ENCODE results near the gene FXYD2. TPM values are rescaled to one million over a fixed set of nuclear protein-coding genes. Genes with fewer than 3 reads are reported as not detected.

The FXYD2 gene
- total RNA-seq, 1 experiment from 2014 or later: not detected

DNA sequence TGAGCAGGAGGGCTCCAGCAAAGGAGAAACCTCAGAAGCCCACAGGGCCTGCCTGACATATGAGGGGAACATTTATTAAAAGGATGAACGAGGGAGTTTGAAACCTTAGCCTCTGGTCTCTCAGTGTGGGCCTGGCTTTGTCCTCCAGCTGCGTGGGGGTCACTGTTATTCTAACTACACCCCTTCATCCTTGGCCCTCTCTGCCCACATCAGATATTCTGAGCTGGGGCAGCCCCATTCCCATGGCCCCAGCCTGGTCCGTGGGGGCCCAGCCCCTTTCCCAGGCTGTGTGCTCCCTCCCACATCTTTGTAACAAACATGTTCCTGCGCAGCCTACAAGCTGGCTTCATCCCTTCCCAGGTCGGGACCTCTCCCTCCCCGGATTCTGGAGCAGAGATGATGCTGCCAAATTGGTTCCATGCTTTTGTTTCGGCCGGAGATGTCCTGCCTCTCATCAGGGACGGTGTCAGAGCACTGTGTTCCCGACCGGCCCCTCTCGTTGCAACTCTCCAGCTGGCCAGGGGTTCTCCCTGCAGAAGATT, 47.9 kb upstream of the FXYD2 start:
- CTCF ChIA-PET: no interaction called here
- POLR2A ChIA-PET (ENCODE audit: unreplicated experiment): no interaction called here
- no peak overlapping the region for H3K27ac ChIP-seq
- no peak overlapping the region for H3K4me2 ChIP-seq
- no peaks in the 10 kb centered on the region for H3K9me3 ChIP-seq (ENCODE audit: insufficient read depth, low read depth)
- no peaks in the 10 kb centered on the region for H3K79me2 ChIP-seq (ENCODE audit: low read depth)
- no peak for DNase-seq
- no peaks in the 10 kb centered on the region for H3K36me3 ChIP-seq (ENCODE audit: low read depth)
- H3K9me2 ChIP-seq (ENCODE audit: insufficient read depth): no peaks in the 10 kb centered on the region
- H2AFZ ChIP-seq: no peak overlapping the region
- H3K4me1 ChIP-seq (replicated peaks; ENCODE audit: insufficient read depth): no peaks in the 10 kb centered on the region
- no peak overlapping the region for H3K4me3 ChIP-seq
- peaks cover 95% of the 10 kb centered on the region for H3K27me3 ChIP-seq (ENCODE audit: insufficient read depth, low read depth)
- intact Hi-C loops (cut with micrococcal nuclease; ENCODE audit: unreplicated experiment): no loop called here
- no peak for TF ChIP-seq EZH2 (IDR thresholded peaks at IDR 0.05; ENCODE audit: low read depth)
- TF ChIP-seq CTCF (conservative IDR thresholded peaks at IDR 0.05): no peak
- no peaks in the 10 kb centered on the region for H4K20me1 ChIP-seq (ENCODE audit: insufficient read depth)
- no TSS peak for BruUV-seq (replicated peaks)
- no peaks in the 10 kb centered on the region for H3F3A ChIP-seq (ENCODE audit: insufficient read depth, low read depth)

DNA sequence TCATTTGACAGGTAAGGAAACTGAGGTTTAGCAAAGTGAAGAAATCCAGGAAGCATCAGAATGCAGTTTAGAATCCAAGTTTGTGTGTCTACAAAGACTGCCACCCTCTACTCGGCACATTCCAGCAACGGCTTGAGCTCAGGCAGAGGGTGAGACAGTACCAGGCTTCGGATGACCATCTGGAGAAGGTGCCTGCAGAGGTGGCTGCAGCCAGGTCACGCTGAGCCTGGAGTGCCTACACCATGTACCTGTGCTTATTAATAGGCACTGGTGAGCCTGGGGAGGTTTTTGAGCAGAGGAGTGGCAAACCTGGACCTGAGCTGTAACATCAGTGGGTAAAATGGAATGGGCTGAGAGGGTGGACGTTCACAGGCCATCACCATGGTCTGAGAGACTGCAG, 47.2 kb upstream of the FXYD2 start:
- intact Hi-C loops (cut with micrococcal nuclease; ENCODE audit: unreplicated experiment): no loop called here
- Histone ChIP-seq H3K27me3 (ENCODE audit: insufficient read depth, low read depth) (peaks cover 95% of the 10 kb centered on the region), H3F3A (ENCODE audit: insufficient read depth, low read depth) (no peaks in the 10 kb centered on the region), H3K9me2 (ENCODE audit: insufficient read depth) (no peaks in the 10 kb centered on the region), H2AFZ (no peak overlapping the region), H3K27ac (no peak overlapping the region), H3K4me1 (replicated peaks; ENCODE audit: insufficient read depth) (no peaks in the 10 kb centered on the region), H4K20me1 (ENCODE audit: insufficient read depth) (no peaks in the 10 kb centered on the region), H3K79me2 (ENCODE audit: low read depth) (no peaks in the 10 kb centered on the region), H3K4me2 (no peak overlapping the region), H3K9me3 (ENCODE audit: insufficient read depth, low read depth) (no peaks in the 10 kb centered on the region), H3K4me3 (no peak overlapping the region), H3K36me3 (ENCODE audit: low read depth) (no peaks in the 10 kb centered on the region)
- TF ChIP-seq CTCF (conservative IDR thresholded peaks at IDR 0.05) (no peak), EZH2 (IDR thresholded peaks at IDR 0.05; ENCODE audit: low read depth) (no peak)
- no peak for DNase-seq
- BruUV-seq (replicated peaks): no TSS peak
- POLR2A ChIA-PET (ENCODE audit: unreplicated experiment): no interaction called here
- CTCF ChIA-PET: no interaction called here

GRCh38 chr11:117871160-117871559, 46.6 kb upstream of the FXYD2 start:
- Histone ChIP-seq H3K4me2 (no peak overlapping the region), H2AFZ (no peak overlapping the region), H4K20me1 (ENCODE audit: insufficient read depth) (no peaks in the 10 kb centered on the region), H3K79me2 (ENCODE audit: low read depth) (no peaks in the 10 kb centered on the region), H3K36me3 (ENCODE audit: low read depth) (no peaks in the 10 kb centered on the region), H3F3A (ENCODE audit: insufficient read depth, low read depth) (no peaks in the 10 kb centered on the region), H3K4me3 (no peak overlapping the region), H3K27me3 (ENCODE audit: insufficient read depth, low read depth) (peaks cover 96% of the 10 kb centered on the region), H3K4me1 (replicated peaks; ENCODE audit: insufficient read depth) (no peaks in the 10 kb centered on the region), H3K9me3 (ENCODE audit: insufficient read depth, low read depth) (no peaks in the 10 kb centered on the region), H3K9me2 (ENCODE audit: insufficient read depth) (no peaks in the 10 kb centered on the region), H3K27ac (no peak overlapping the region)
- no TSS peak for BruUV-seq (replicated peaks)
- intact Hi-C loops (cut with micrococcal nuclease; ENCODE audit: unreplicated experiment): no loop called here
- TF ChIP-seq EZH2 (IDR thresholded peaks at IDR 0.05; ENCODE audit: low read depth) (no peak), CTCF (conservative IDR thresholded peaks at IDR 0.05) (no peak)
- POLR2A ChIA-PET (ENCODE audit: unreplicated experiment): no interaction called here
- DNase-seq: no peak
- CTCF ChIA-PET: no interaction called here

Data from PC-9 (cell line).